T-cell (primary cell): Measurements from ENCODE around the gene EFNB1. TPM values are rescaled to one million over a fixed set of nuclear protein-coding genes. Genes with fewer than 3 reads are reported as not detected.
A peak's percentile ranks its signal among the peaks of the same experiment; 100 is the strongest.

Experiments
- ATAC-seq, 4 experiments: fragments of 200-7000 bp in 3 of 4; fragments of 150-1000 bp in 1 of 4; cut with Tn5 transposase; replicated peaks in 1 of 4; 1 replicate in 3 of 4; 2 replicates in 1 of 4; pipeline ENCODE4 v1.10.0; 2021; ENCODE audit warnings: moderate library complexity in 3 of 4, mild to moderate bottlenecking in 2 of 4, moderate number of reproducible peaks in 1 of 4
- CTCF ChIA-PET, 2 donors: fragments of 300-600 bp; sonication (Branson Sonifier 250); formaldehyde crosslinking; loops; one replicate each; lab custom pipeline; 2022; ENCODE audit warnings: antibody characterized with exemption in 2 of 2; lab: Charles Lee
- POLR2A ChIA-PET, 2 donors: fragments of 300-600 bp; sonication (Branson Sonifier 250); formaldehyde crosslinking; loops; one replicate each; lab custom pipeline; 2022; ENCODE audit warnings: antibody characterized with exemption in 2 of 2; lab: Charles Lee
- DNase-seq, 35 experiments: peaks; one replicate each; pipeline versions ENCODE4 v3.0.0 to v3.0.0-alpha.2; 2013 to 2023
- H3K27ac ChIP-seq: one replicate; pipeline ENCODE4 v1.5.1; 2013; ENCODE audit warnings: low read length
- H3K27me3 ChIP-seq, 2 experiments: replicated peaks in 1 of 2; 1 replicate in 1 of 2; 2 replicates in 1 of 2; pipeline versions ENCODE4 v1.6.1 to v1.7.0; 2013; ENCODE audit warnings: low read length in 1 of 2, mixed read lengths in 1 of 2; ENCODE audit not compliant: control insufficient read depth in 2 of 2, insufficient read depth in 2 of 2; ENCODE audit errors: extremely low read depth in 1 of 2
- H3K36me3 ChIP-seq, 2 donors: 1 replicate in 1 of 2; 2 replicates in 1 of 2; pipeline versions ENCODE4 v1.6.1 to v1.7.0; 2013; ENCODE audit warnings: low read length in 1 of 2; ENCODE audit not compliant: control insufficient read depth in 2 of 2, insufficient read depth in 1 of 2; ENCODE audit errors: extremely low read depth in 1 of 2
- H3K4me1 ChIP-seq, 2 experiments: 1 replicate in 1 of 2; 2 replicates in 1 of 2; pipeline versions ENCODE4 v1.6.1 to v1.7.0; 2013; ENCODE audit warnings: low read length in 2 of 2, mixed read lengths in 1 of 2; ENCODE audit not compliant: insufficient read depth in 2 of 2, control insufficient read depth in 1 of 2; ENCODE audit errors: extremely low read depth in 1 of 2
- H3K4me3 ChIP-seq, 2 donors: 1 replicate in 1 of 2; 2 replicates in 1 of 2; pipeline versions ENCODE4 v1.5.1 to v1.7.0; 2013; ENCODE audit warnings: mild to moderate bottlenecking in 2 of 2, low read length in 1 of 2, moderate library complexity in 1 of 2; ENCODE audit not compliant: control insufficient read depth in 1 of 2; ENCODE audit errors: extremely low read depth in 1 of 2
- H3K9me3 ChIP-seq: 2 replicates; pipeline ENCODE4 v1.7.0; 2013
- H3K27ac Mint-ChIP-seq, 2 donors: one replicate each; pipeline ENCODE4 v1.8.0; 2020 to 2021; ENCODE audit warnings: mild to moderate bottlenecking in 2 of 2, mixed read lengths in 2 of 2
- H3K27me3 Mint-ChIP-seq, 2 donors: one replicate each; pipeline ENCODE4 v1.8.0; 2021 to 2022; ENCODE audit warnings: mixed read lengths in 2 of 2
- H3K36me3 Mint-ChIP-seq: one replicate; pipeline ENCODE4 v1.8.0; 2021; ENCODE audit warnings: mixed read lengths
- H3K4me1 Mint-ChIP-seq, 3 donors: one replicate each; pipeline ENCODE4 v1.8.0; 2020 to 2022; ENCODE audit warnings: mixed read lengths in 3 of 3, mild to moderate bottlenecking in 1 of 3
- H3K4me3 Mint-ChIP-seq, 3 donors: one replicate each; pipeline ENCODE4 v1.8.0; 2020 to 2022; ENCODE audit warnings: mild to moderate bottlenecking in 3 of 3, mixed read lengths in 3 of 3, moderate library complexity in 3 of 3
- H3K9me3 Mint-ChIP-seq, 3 donors: one replicate each; pipeline ENCODE4 v1.8.0; 2020 to 2022; ENCODE audit warnings: mixed read lengths in 3 of 3
- WGBS: methylation state at CpG from one replicate; pipeline ENCODE4 v1.1.5; 2013; ENCODE audit warnings: missing lambda C conversion rate; ENCODE audit not compliant: insufficient coverage; 5-methylcytosine and 5-hydroxymethylcytosine counted together
- total RNA-seq, 35 experiments: library from RNA in 6 of 35; stranded (reverse) in 6 of 35; fragments of 120-200 nt in 1 of 35; gene quantifications; one replicate each; pipeline versions ENCODE4 v1.2.1 to v1.2.4 and lab custom pipeline; 2013 to 2026

EFNB1 gene
- total RNA-seq, 5 donors from 2014 or later (not counting 1 experiment from before 2014, with no cell fraction given), result 3.9 to 7.8 (median 7.4) TPM

DNA sequence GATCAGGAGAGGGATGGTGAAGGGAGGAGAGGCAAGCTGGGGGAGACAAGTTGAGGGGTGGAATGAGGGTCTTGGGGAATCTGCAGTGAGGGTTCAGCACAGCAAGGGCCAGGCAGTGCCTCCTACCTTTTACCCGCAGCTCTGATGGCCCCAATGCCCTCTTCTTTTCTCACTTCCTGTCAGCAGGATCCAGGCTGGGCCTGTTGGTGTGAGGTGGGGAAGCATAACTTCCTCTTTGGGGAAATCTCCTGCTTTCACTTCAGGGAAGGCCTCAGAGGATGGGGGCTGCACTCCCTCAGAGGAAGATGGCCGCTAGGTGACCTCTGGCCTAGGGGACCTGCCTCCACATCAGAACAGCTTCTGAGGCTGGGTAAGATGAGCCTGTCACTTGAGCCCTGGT lies 36.5 kb downstream of the EFNB1 start:
- H3K4me3 Mint-ChIP-seq, result no peak overlapping the region
- no peak for ATAC-seq
- DNase-seq, result no peak
- H3K9me3 Mint-ChIP-seq, result no peaks in the 10 kb centered on the region
- H3K36me3 Mint-ChIP-seq, result no peaks in the 10 kb centered on the region
- H3K27ac ChIP-seq, result no peak overlapping the region
- no peak overlapping the region for H3K27ac Mint-ChIP-seq
- peaks cover 0 to 4% of the 10 kb centered on the region in 2 donors for H3K27me3 Mint-ChIP-seq
- H3K4me1 Mint-ChIP-seq, result peaks cover 10 to 14% (median 12%) of the 10 kb centered on the region in 3 donors
- ChIA-PET POLR2A (no interaction called here), CTCF (no interaction called here)
- no peaks in the 10 kb centered on the region for H3K27me3 ChIP-seq
- no peak overlapping the region for H3K4me3 ChIP-seq
- H3K4me1 ChIP-seq, result peaks cover 0 to 10% of the 10 kb centered on the region in 2 experiments
- H3K9me3 ChIP-seq, result no peaks in the 10 kb centered on the region
- H3K36me3 ChIP-seq, result no peaks in the 10 kb centered on the region
- 60% methylated on average over 1 of the region's 2 CpGs for WGBS

DNA sequence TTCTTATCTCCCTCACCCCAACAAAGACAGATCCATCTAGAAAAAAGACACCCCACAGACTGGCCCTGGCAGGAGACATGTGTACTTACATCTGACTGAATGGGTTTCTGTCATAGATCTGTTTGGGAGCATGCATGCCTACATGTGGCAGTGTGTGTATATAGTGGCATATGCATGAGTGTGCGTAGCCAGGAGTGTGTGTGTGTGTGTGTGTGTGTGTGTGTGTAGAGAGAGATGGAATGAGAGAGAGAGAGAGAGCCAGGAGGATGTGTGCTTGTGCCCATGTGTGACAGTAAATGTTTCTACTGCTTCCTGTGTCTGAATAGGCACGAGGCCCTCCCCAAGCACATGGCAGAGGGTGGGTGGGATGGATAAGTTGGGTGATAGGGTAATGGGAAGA lies 37.1 kb downstream of the EFNB1 start:
- Mint-ChIP-seq H3K4me3 (no peak overlapping the region), H3K27me3 (peaks cover 0 to 4% of the 10 kb centered on the region in 2 donors), H3K36me3 (no peaks in the 10 kb centered on the region), H3K27ac (no peak overlapping the region), H3K4me1 (peaks cover 10 to 14% (median 12%) of the 10 kb centered on the region in 3 donors), H3K9me3 (no peaks in the 10 kb centered on the region)
- Histone ChIP-seq H3K36me3 (no peaks in the 10 kb centered on the region), H3K9me3 (no peaks in the 10 kb centered on the region), H3K4me3 (no peak overlapping the region), H3K4me1 (peaks cover 0 to 10% of the 10 kb centered on the region in 2 experiments), H3K27me3 (no peaks in the 10 kb centered on the region), H3K27ac (no peak overlapping the region)
- no peak for ATAC-seq
- WGBS, result 86% methylated on average over 1 of the region's 2 CpGs
- ChIA-PET CTCF (no interaction called here), POLR2A (no interaction called here)
- no peak for DNase-seq

DNA sequence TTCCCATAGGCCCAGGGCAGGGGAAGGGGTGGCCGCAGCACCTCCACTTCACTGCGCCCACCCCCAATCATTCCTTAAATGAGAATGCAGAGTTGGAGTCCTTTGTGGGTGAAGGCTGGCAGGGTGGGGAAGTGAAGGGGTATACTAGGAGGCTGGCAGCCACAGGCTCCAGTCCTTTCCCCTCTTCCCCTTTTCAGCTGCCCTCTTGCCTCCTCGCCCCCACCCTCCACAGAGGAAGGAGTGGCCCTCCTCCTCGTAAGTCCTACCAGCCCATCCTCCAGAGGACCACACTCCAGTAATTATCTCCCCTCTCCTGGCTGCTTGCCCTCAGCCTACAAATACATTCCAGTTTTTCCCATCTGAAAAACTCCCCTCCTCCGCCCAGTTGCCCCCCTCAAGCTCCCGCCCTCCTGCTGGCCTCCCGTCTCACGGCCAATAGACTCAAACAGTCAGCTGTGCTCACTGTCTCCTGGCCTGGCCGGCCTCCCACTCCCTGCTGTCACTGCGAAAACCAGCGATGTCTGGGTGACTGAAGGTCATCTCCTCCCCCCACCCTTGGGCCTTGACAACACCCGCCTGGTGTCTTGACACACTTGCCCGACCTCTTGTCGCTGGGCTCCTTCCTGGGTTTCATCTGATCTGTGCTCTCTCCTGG lies 38.8 kb downstream of the EFNB1 start:
- no peaks in the 10 kb centered on the region for H3K36me3 ChIP-seq
- DNase-seq, result no peak
- no peak overlapping the region for H3K27ac ChIP-seq
- CTCF ChIA-PET, result no interaction called here
- Mint-ChIP-seq H3K9me3 (no peaks in the 10 kb centered on the region), H3K36me3 (no peaks in the 10 kb centered on the region), H3K4me3 (no peak overlapping the region), H3K4me1 (peaks cover 10 to 14% (median 12%) of the 10 kb centered on the region in 3 donors), H3K27me3 (peaks cover 0 to 9% of the 10 kb centered on the region in 2 donors), H3K27ac (no peak overlapping the region)
- H3K27me3 ChIP-seq, result no peaks in the 10 kb centered on the region
- no peak overlapping the region for H3K4me3 ChIP-seq
- 100% methylated on average over 7 of the region's 14 CpGs for WGBS
- POLR2A ChIA-PET, result no interaction called here
- no peak for ATAC-seq
- no peaks in the 10 kb centered on the region for H3K9me3 ChIP-seq
- peaks cover 0 to 10% of the 10 kb centered on the region in 2 experiments for H3K4me1 ChIP-seq

DNA sequence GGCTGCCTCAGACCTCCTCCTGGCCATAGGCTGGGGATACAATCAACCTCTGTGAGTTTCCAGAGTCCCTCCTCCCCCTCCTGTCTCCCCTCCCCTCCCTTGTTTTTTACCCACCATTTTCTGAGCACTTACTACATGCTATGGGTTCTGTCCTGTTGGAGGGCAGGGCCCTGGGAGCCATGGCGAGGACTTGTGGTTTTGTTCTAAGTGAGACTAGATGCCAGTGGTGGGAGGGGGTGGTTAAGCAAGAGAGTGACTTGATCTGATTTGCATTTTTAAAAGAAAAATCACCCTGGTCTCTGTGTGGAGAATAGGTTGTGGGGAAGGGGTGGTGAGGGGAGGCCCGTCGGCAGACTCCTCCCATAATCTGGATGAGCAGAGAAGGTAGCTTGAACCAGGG lies 39.5 kb downstream of the EFNB1 start:
- CTCF ChIA-PET, result interaction anchor here in 1 of 2 donors (0.9 kb wide), 1 partner anchor 41 kb away, joined by 3 read pairs; no protein-coding TSS in a partner anchor
- 100% methylated on average over 2 of the region's 3 CpGs for WGBS
- H3K36me3 Mint-ChIP-seq, result no peaks in the 10 kb centered on the region
- H3K27ac ChIP-seq, result no peak overlapping the region
- H3K4me3 ChIP-seq, result no peak overlapping the region
- peaks cover 10 to 14% (median 12%) of the 10 kb centered on the region in 3 donors for H3K4me1 Mint-ChIP-seq
- POLR2A ChIA-PET, result no interaction called here
- H3K9me3 Mint-ChIP-seq, result no peaks in the 10 kb centered on the region
- H3K9me3 ChIP-seq, result no peaks in the 10 kb centered on the region
- no peak for ATAC-seq
- DNase-seq, result no peak
- no peak overlapping the region for H3K27ac Mint-ChIP-seq
- H3K27me3 ChIP-seq, result no peaks in the 10 kb centered on the region
- peaks cover 0 to 13% of the 10 kb centered on the region in 2 donors for H3K27me3 Mint-ChIP-seq
- H3K4me1 ChIP-seq, result peaks cover 0 to 10% of the 10 kb centered on the region in 2 experiments
- H3K36me3 ChIP-seq, result no peaks in the 10 kb centered on the region
- no peak overlapping the region for H3K4me3 Mint-ChIP-seq

DNA sequence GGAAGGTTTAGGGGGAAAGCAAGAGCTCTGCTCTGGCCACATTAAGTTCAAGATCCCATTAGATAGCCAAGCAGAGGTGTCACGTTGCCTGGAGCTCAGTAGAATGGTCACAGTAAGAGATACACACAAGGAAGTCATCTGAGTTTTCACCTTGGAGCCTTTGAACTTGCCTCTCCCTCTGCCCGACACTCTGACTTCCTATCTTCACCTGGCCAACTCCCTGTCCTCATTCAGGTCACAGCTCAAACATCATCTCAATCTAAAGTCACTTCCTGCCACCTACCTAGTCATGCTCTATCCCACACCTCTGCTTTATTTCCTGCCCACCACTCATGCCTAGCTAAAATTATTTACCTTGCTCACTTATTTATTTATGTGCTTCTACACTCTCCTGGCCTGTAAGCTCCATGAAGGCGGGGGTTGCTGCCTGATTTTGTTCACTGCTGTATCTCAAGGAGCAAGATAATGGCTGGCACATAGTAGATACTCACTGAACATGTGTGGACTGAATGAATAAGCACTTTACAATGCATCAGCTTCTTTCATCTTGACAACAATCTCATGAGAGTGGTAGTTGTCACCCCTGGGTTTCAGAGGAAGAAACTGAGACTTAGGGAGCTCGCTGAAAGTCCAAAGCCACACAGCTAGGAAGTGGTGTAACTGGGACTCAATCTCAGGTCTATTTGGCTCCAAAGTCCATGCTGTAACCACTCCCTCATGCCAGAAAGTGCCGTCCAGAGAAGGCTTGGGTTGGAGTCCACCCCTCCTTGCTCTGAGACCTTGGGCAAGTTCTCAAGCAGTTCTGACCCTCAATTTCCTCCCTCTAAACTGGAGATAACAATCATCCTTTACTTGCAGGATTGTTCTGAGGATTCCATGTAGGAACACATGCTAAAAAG lies 40.3 kb downstream of the EFNB1 start:
- ATAC-seq (peak in 3 of 4 experiments; percentile 37 to 70 (median 49)), DNase-seq (peak in 1 of 35 experiments; percentile 0)
- Histone ChIP-seq H3K4me1 (peaks cover 0 to 10% of the 10 kb centered on the region in 2 experiments), H3K36me3 (no peaks in the 10 kb centered on the region), H3K27me3 (no peaks in the 10 kb centered on the region), H3K4me3 (no peak overlapping the region), H3K27ac (no peak overlapping the region), H3K9me3 (no peaks in the 10 kb centered on the region)
- Mint-ChIP-seq H3K4me3 (peak overlapping the region in 1 of 3 donors; percentile 0), H3K27me3 (peaks cover 0 to 18% of the 10 kb centered on the region in 2 donors), H3K9me3 (no peaks in the 10 kb centered on the region), H3K27ac (peak overlapping the region; percentile 23 to 74), H3K4me1 (peaks cover 10 to 14% (median 12%) of the 10 kb centered on the region in 3 donors), H3K36me3 (no peaks in the 10 kb centered on the region)
- ChIA-PET CTCF (interaction anchor here in 1 of 2 donors (0.9 kb wide), 1 partner anchor 41 kb away, joined by 3 read pairs; no protein-coding TSS in a partner anchor), POLR2A (no interaction called here)
- WGBS, result 29% methylated on average over 1 of the region's 5 CpGs

DNA sequence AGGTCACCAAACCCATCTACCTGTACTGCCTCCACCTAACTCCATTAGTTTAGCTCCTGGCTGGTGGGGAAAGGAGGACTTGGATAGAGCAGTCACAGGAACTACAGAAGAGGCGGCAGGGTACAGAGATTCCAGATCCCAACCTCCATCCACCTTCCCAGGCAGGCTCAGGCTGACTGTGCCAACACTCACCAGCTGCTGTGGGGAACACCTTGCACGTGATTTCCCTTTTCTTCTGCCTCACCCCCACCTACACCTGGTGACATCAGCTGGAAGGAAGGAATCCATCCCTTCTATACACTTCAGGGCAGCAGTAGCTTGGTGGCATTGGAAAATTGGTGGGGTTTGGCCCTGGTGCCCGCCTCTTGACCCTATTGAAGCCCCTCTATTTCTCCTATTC lies 41.5 kb downstream of the EFNB1 start:
- ChIA-PET CTCF (no interaction called here), POLR2A (no interaction called here)
- H3K27ac ChIP-seq, result no peak overlapping the region
- no peaks in the 10 kb centered on the region for H3K36me3 ChIP-seq
- H3K4me1 ChIP-seq, result peaks cover 0 to 10% of the 10 kb centered on the region in 2 experiments
- Mint-ChIP-seq H3K9me3 (no peaks in the 10 kb centered on the region), H3K4me1 (peaks cover 10 to 14% (median 12%) of the 10 kb centered on the region in 3 donors), H3K27ac (no peak overlapping the region), H3K4me3 (no peak overlapping the region), H3K27me3 (peaks cover 0 to 25% of the 10 kb centered on the region in 2 donors), H3K36me3 (no peaks in the 10 kb centered on the region)
- no CpG with 5 or more reads among the region's 3 CpGs for WGBS
- DNase-seq, result no peak
- H3K9me3 ChIP-seq, result no peaks in the 10 kb centered on the region
- ATAC-seq, result no peak
- H3K4me3 ChIP-seq, result no peak overlapping the region
- no peaks in the 10 kb centered on the region for H3K27me3 ChIP-seq
